HCT116 (cell line): ENCODE data around the gene MIPEP.

Experiments used
- ATF3 ChIP-seq: IDR thresholded peaks from 2 replicates; pipeline ENCODE4 v1.6.1; 2012
- CEBPB ChIP-seq: IDR thresholded peaks from 2 replicates; pipeline ENCODE4 v1.6.1; 2012; ENCODE audit warnings: low read depth
- CTCF ChIP-seq, 3 experiments: fragments of 200-600 bp in 1 of 3; sonication (generic) in 1 of 3; IDR thresholded peaks in 2 of 3; conservative IDR thresholded peaks in 1 of 3; 2 replicates each; pipeline ENCODE4 v1.5.1; 2012 to 2017; ENCODE audit warnings: low read depth in 2 of 3, low read length in 2 of 3, antibody characterized with exemption in 1 of 3, borderline replicate concordance in 1 of 3, control low read depth in 1 of 3, mild to moderate bottlenecking in 1 of 3, mixed read lengths in 1 of 3, mixed run types in 1 of 3, moderate library complexity in 1 of 3; ENCODE audit not compliant: insufficient read depth in 1 of 3
- EGR1 ChIP-seq: IDR thresholded peaks from 2 replicates; pipeline ENCODE4 v1.6.1; 2012; ENCODE audit warnings: low read depth
- EZH2 ChIP-seq: fragments of 200-600 bp; sonication (generic); IDR thresholded peaks from 2 replicates; pipeline ENCODE4 v1.6.1; 2017; ENCODE audit warnings: antibody characterized with exemption, mixed run types
- JUND ChIP-seq: IDR thresholded peaks from 2 replicates; pipeline ENCODE4 v1.6.1; 2012
- MAX ChIP-seq: IDR thresholded peaks from 2 replicates; pipeline ENCODE4 v1.6.1; 2012
- POLR2A ChIP-seq: IDR thresholded peaks from 2 replicates; pipeline ENCODE4 v1.7.0; 2011; ENCODE audit warnings: borderline replicate concordance; ENCODE audit not compliant: insufficient read depth, insufficient read length; ENCODE audit errors: extremely low read depth
- POLR2AphosphoS5 ChIP-seq: IDR thresholded peaks from 2 replicates; pipeline ENCODE4 v1.6.1; 2011; ENCODE audit warnings: mild to moderate bottlenecking, low read depth, low read length, moderate library complexity
- REST ChIP-seq: IDR thresholded peaks from 2 replicates; pipeline ENCODE4 v1.6.1; 2012; ENCODE audit warnings: low read depth
- SP1 ChIP-seq: IDR thresholded peaks from 2 replicates; pipeline ENCODE4 v1.6.1; 2012; ENCODE audit warnings: low read depth
- TCF7L2 ChIP-seq: IDR thresholded peaks from 2 replicates; pipeline ENCODE4 v1.7.0; 2011; ENCODE audit warnings: borderline replicate concordance, inconsistent platforms; ENCODE audit not compliant: insufficient read depth, insufficient read length; ENCODE audit errors: extremely low read depth
- ZBTB33 ChIP-seq: IDR thresholded peaks from 2 replicates; pipeline ENCODE4 v1.6.1; 2011; ENCODE audit warnings: mild to moderate bottlenecking, low read length, moderate library complexity; ENCODE audit not compliant: insufficient replicate concordance; ENCODE audit errors: extremely low read depth
- ZFX ChIP-seq: fragments of 450-650 bp; IDR thresholded peaks from 2 replicates; pipeline ENCODE4 v1.6.1; 2017

- TF ChIP-seq ZBTB33 (no peak), REST (no peak), CTCF (IDR thresholded peaks at IDR 0.05 in 2 of 3, conservative IDR thresholded peaks at IDR 0.05 in 1 of 3; ENCODE audit: borderline replicate concordance in 1 of 3, insufficient read depth in 1 of 3, low read depth in 2 of 3, low read length in 2 of 3) (no peak), POLR2A (no peak), MAX (no peak), SP1 (no peak), EZH2 (no peak), ATF3 (no peak), CEBPB (no peak), TCF7L2 (no peak), ZFX (no peak), JUND (no peak), EGR1 (no peak), POLR2AphosphoS5 (no peak)
Observed at GRCh38 chr13:23877286-23877685, 11.9 kb downstream of the MIPEP start.
